H1 (cell line): ENCODE results near the gene IARS2. TPM values are rescaled to one million over a fixed set of nuclear protein-coding genes. Genes with fewer than 3 reads are reported as not detected.

Experiments
- CTCF ChIA-PET: fragments of 300-600 bp; sonication (Branson Sonifier 250); formaldehyde crosslinking; loops from one replicate; lab custom pipeline; 2021; ENCODE audit not compliant: partially characterized antibody; lab: Charles Lee
- POLR2A ChIA-PET: fragments of 300-600 bp; sonication (Branson Sonifier 250); formaldehyde crosslinking; loops from one replicate; lab custom pipeline; 2021; ENCODE audit warnings: inconsistent platforms; ENCODE audit not compliant: partially characterized antibody; lab: Charles Lee
- DNase-seq, 2 experiments: peaks; one replicate each; pipeline versions ENCODE4 v3.0.0 to v3.0.0-alpha.2; 2010 to 2022; ENCODE audit warnings: low spot score in 2 of 2, low read depth in 1 of 2, mixed read lengths in 1 of 2
- FAIRE-seq: peaks from 2 replicates; lab custom pipeline; 2011; peaks lifted over from hg19 to GRCh38; lab: Jason Lieb, UNC
- H2AFZ ChIP-seq: 2 replicates; pipeline ENCODE4 v1.8.1; 2012; ENCODE audit warnings: low read length, inconsistent platforms
- H2AK5ac ChIP-seq: 2 replicates; pipeline ENCODE4 v1.6.1; 2013; ENCODE audit warnings: low read depth, low read length
- H2BK120ac ChIP-seq: replicated peaks from 2 replicates; pipeline ENCODE3; 2013; ENCODE audit warnings: low read depth, low read length, inconsistent platforms
- H2BK12ac ChIP-seq: 2 replicates; pipeline ENCODE4 v1.6.1; 2013; ENCODE audit warnings: low read depth, low read length
- H2BK15ac ChIP-seq: 2 replicates; pipeline ENCODE4 v1.6.1; 2013; ENCODE audit warnings: low read length
- H2BK20ac ChIP-seq: 2 replicates; pipeline ENCODE4 v1.6.1; 2013; ENCODE audit warnings: low read length
- H2BK5ac ChIP-seq: 2 replicates; pipeline ENCODE4 v1.6.1; 2013; ENCODE audit warnings: low read depth, low read length
- H3K14ac ChIP-seq: 2 replicates; pipeline ENCODE4 v1.6.1; 2013; ENCODE audit warnings: inconsistent platforms; ENCODE audit not compliant: insufficient read length
- H3K18ac ChIP-seq: 2 replicates; pipeline ENCODE4 v1.6.1; 2013; ENCODE audit warnings: low read length; ENCODE audit errors: extremely low read depth
- H3K23ac ChIP-seq: 2 replicates; pipeline ENCODE4 v1.6.1; 2013; ENCODE audit warnings: inconsistent platforms; ENCODE audit not compliant: insufficient read length
- H3K23me2 ChIP-seq: 2 replicates; pipeline ENCODE4 v1.6.1; 2013; ENCODE audit warnings: low read depth, low read length
- H3K27ac ChIP-seq: 2 replicates; pipeline ENCODE4 v1.6.1; 2011; ENCODE audit warnings: low read depth, low read length, inconsistent platforms
- H3K27me3 ChIP-seq, 4 experiments: replicated peaks in 1 of 4; 1 replicate in 1 of 4; 2 replicates in 3 of 4; pipeline versions ENCODE4 v1.6.1 to v1.8.1; 2011 to 2013; ENCODE audit warnings: low read length in 3 of 4, mild to moderate bottlenecking in 3 of 4, inconsistent platforms in 2 of 4, mixed read lengths in 2 of 4, moderate library complexity in 1 of 4; ENCODE audit not compliant: control insufficient read depth in 3 of 4, insufficient read depth in 3 of 4; ENCODE audit errors: extremely low read depth in 1 of 4
- H3K36me3 ChIP-seq, 4 experiments: 2 replicates each; pipeline versions ENCODE4 v1.6.1 to v1.8.1; 2011 to 2013; ENCODE audit warnings: mild to moderate bottlenecking in 4 of 4, low read length in 3 of 4, moderate library complexity in 2 of 4, control low read depth in 1 of 4, inconsistent platforms in 1 of 4; ENCODE audit not compliant: insufficient read depth in 4 of 4, control insufficient read depth in 2 of 4
- H3K4ac ChIP-seq: replicated peaks from 2 replicates; pipeline ENCODE3; 2013; ENCODE audit warnings: low read length, low read depth, mixed read lengths, inconsistent platforms; ENCODE audit not compliant: insufficient read length
- H3K4me1 ChIP-seq, 4 experiments: replicated peaks in 1 of 4; 1 replicate in 1 of 4; 2 replicates in 3 of 4; pipeline versions ENCODE4 v1.6.1 to v1.8.1; 2011 to 2013; ENCODE audit warnings: low read length in 3 of 4, inconsistent platforms in 2 of 4, mixed read lengths in 1 of 4; ENCODE audit not compliant: insufficient read depth in 4 of 4, control insufficient read depth in 3 of 4
- H3K4me2 ChIP-seq, 2 experiments: 2 replicates each; pipeline versions ENCODE4 v1.6.1 to v1.8.1; 2011 to 2013; ENCODE audit warnings: low read depth in 2 of 2, low read length in 2 of 2, control low read depth in 1 of 2, inconsistent platforms in 1 of 2, mild to moderate bottlenecking in 1 of 2; ENCODE audit not compliant: insufficient read depth in 1 of 2
- H3K4me3 ChIP-seq, 4 experiments: fragments of 200-600, 300-600 bp in 1 of 4; sonication (generic), shearing (Covaris generic), sonication (Bioruptor Twin) in 1 of 4; 2 replicates each; pipeline versions ENCODE4 v1.5.1 to v1.8.1; 2011 to 2016; ENCODE audit warnings: low read length in 4 of 4, low read depth in 3 of 4, control low read depth in 2 of 4, inconsistent platforms in 2 of 4, mild to moderate bottlenecking in 2 of 4, mixed read lengths in 1 of 4, moderate library complexity in 1 of 4; ENCODE audit not compliant: insufficient read depth in 2 of 4; ENCODE audit errors: extremely low read depth in 1 of 4
- H3K56ac ChIP-seq: replicated peaks from 2 replicates; pipeline ENCODE3; 2013; ENCODE audit warnings: low read depth, mild to moderate bottlenecking, mixed read lengths, low read length, inconsistent platforms; ENCODE audit not compliant: insufficient read length
- H3K79me1 ChIP-seq: 2 replicates; pipeline ENCODE4 v1.6.1; 2013; ENCODE audit warnings: low read depth, low read length, control low read depth
- H3K79me2 ChIP-seq, 2 experiments: 2 replicates each; pipeline versions ENCODE4 v1.6.1 to v1.8.1; 2012 to 2013; ENCODE audit warnings: low read length in 2 of 2, mild to moderate bottlenecking in 2 of 2, inconsistent platforms in 1 of 2; ENCODE audit not compliant: insufficient read depth in 2 of 2, control insufficient read depth in 1 of 2
- H3K9ac ChIP-seq, 4 experiments: replicated peaks in 1 of 4; 1 replicate in 1 of 4; 2 replicates in 3 of 4; pipeline versions ENCODE4 v1.6.1 to v1.8.1; 2011 to 2013; ENCODE audit warnings: low read depth in 3 of 4, low read length in 3 of 4, control low read depth in 2 of 4, mild to moderate bottlenecking in 2 of 4, moderate library complexity in 2 of 4, inconsistent platforms in 1 of 4; ENCODE audit errors: extremely low read depth in 1 of 4
- H3K9me3 ChIP-seq, 2 experiments: 2 replicates each; pipeline versions ENCODE4 v1.6.1 to v1.8.1; 2012 to 2013; ENCODE audit warnings: mild to moderate bottlenecking in 2 of 2, moderate library complexity in 2 of 2, control low read depth in 1 of 2, inconsistent platforms in 1 of 2, low read depth in 1 of 2, low read length in 1 of 2, mixed read lengths in 1 of 2; ENCODE audit not compliant: insufficient read depth in 2 of 2
- H4K20me1 ChIP-seq, 2 experiments: replicated peaks in 1 of 2; 2 replicates each; pipeline versions ENCODE3 to v1.8.1; 2011 to 2013; ENCODE audit warnings: inconsistent platforms in 2 of 2, low read length in 2 of 2, mild to moderate bottlenecking in 1 of 2; ENCODE audit not compliant: insufficient read depth in 2 of 2, control insufficient read depth in 1 of 2
- H4K5ac ChIP-seq: 2 replicates; pipeline ENCODE4 v1.6.1; 2013; ENCODE audit warnings: low read length, low read depth, mixed read lengths, inconsistent platforms; ENCODE audit not compliant: insufficient read length
- H4K8ac ChIP-seq: 2 replicates; pipeline ENCODE4 v1.8.0; 2013; ENCODE audit warnings: mild to moderate bottlenecking, moderate library complexity, low read length, inconsistent platforms; ENCODE audit not compliant: insufficient read depth; ENCODE audit errors: extremely low read depth
- H4K91ac ChIP-seq: replicated peaks from 2 replicates; pipeline ENCODE3; 2013; ENCODE audit warnings: low read length, mixed read lengths, inconsistent platforms; ENCODE audit not compliant: insufficient read length
- BCL11A ChIP-seq, 2 experiments: IDR thresholded peaks; one replicate each; pipeline ENCODE4 v1.6.1; 2011; ENCODE audit warnings: low read depth in 2 of 2, low read length in 2 of 2, mild to moderate bottlenecking in 2 of 2
- CTBP2 ChIP-seq: IDR thresholded peaks from 2 replicates; pipeline ENCODE4 v1.7.0; 2011; ENCODE audit warnings: borderline replicate concordance, mild to moderate bottlenecking, moderate library complexity, mixed read lengths, low read length; ENCODE audit not compliant: insufficient read depth, insufficient read length
- EGR1 ChIP-seq: IDR thresholded peaks from 2 replicates; pipeline ENCODE4 v1.6.1; 2011; ENCODE audit warnings: low read depth, low read length, borderline replicate concordance
- KDM1A ChIP-seq: fragments of 200-600, 300-600 bp; sonication (generic); IDR thresholded peaks from 2 replicates; pipeline ENCODE4 v1.7.1; 2016; ENCODE audit warnings: mild to moderate bottlenecking, low read length, borderline replicate concordance
- KDM5A ChIP-seq: fragments of 200-600 bp; IDR thresholded peaks from 2 replicates; pipeline ENCODE4 v1.7.1; 2012; ENCODE audit warnings: mild to moderate bottlenecking, low read length, inconsistent platforms, mixed read lengths
- POU5F1 ChIP-seq: IDR thresholded peaks from 2 replicates; pipeline ENCODE4 v1.6.1; 2011; ENCODE audit warnings: low read depth, mild to moderate bottlenecking, low read length, moderate library complexity
- RAD21 ChIP-seq, 2 experiments: IDR thresholded peaks in 1 of 2; conservative IDR thresholded peaks in 1 of 2; 2 replicates each; pipeline ENCODE4 v1.6.1; 2011; ENCODE audit warnings: low read depth in 2 of 2, low read length in 2 of 2, improper control_type of control experiment in 1 of 2, inconsistent platforms in 1 of 2, mild to moderate bottlenecking in 1 of 2, moderate library complexity in 1 of 2
- RXRA ChIP-seq: IDR thresholded peaks from 2 replicates; pipeline ENCODE4 v1.6.1; 2011; ENCODE audit warnings: low read depth, mild to moderate bottlenecking, low read length, moderate library complexity; ENCODE audit not compliant: insufficient read depth
- SAP30 ChIP-seq: fragments of 300-600 bp; sonication (generic); IDR thresholded peaks from 2 replicates; pipeline ENCODE4 v1.7.1; 2012; ENCODE audit warnings: low read length, moderate library complexity, mild to moderate bottlenecking, inconsistent platforms; ENCODE audit not compliant: insufficient read depth, insufficient replicate concordance
- SRF ChIP-seq: IDR thresholded peaks from 2 replicates; pipeline ENCODE4 v1.6.1; 2011; ENCODE audit warnings: mild to moderate bottlenecking, low read depth, low read length, moderate library complexity
- SUZ12 ChIP-seq: fragments of 200-600 bp; sonication (generic); IDR thresholded peaks from 2 replicates; pipeline ENCODE4 v1.6.1; 2012; ENCODE audit warnings: mild to moderate bottlenecking, inconsistent platforms, low read length, moderate library complexity, mixed read lengths
- YY1 ChIP-seq: IDR thresholded peaks from 2 replicates; pipeline ENCODE4 v1.6.1; 2011; ENCODE audit warnings: low read depth, mild to moderate bottlenecking, low read length
- ZNF274 ChIP-seq: IDR thresholded peaks from 2 replicates; pipeline ENCODE4 v1.7.0; 2012; ENCODE audit warnings: low read length, borderline replicate concordance; ENCODE audit errors: extremely low read depth
- WGBS, 2 experiments: shearing (Covaris generic) in 1 of 2; methylation state at CpG; one replicate each; pipeline versions ENCODE4 v1.1.6 to v1.1.7; 2013 to 2015; ENCODE audit warnings: low lambda C conversion rate in 2 of 2, mixed read lengths in 2 of 2, inconsistent platforms in 1 of 2, low coverage in 1 of 2, missing lambda C conversion rate in 1 of 2; ENCODE audit not compliant: insufficient replicate concordance in 2 of 2, insufficient coverage in 1 of 2, insufficient read length in 1 of 2; ENCODE audit errors: extremely low coverage in 1 of 2, missing lambda C conversion rate in 1 of 2; 5-methylcytosine and 5-hydroxymethylcytosine counted together
- polyA plus RNA-seq, 7 experiments: library from polyadenylated mRNA; depleted of rRNA in 3 of 7; stranded (reverse) in 5 of 7; unstranded in 2 of 7; fragments of >200 nt in 5 of 7; fragments of 200-250 nt in 2 of 7; gene quantifications; 1 replicate in 5 of 7; 2 replicates in 1 of 7; 4 replicates in 1 of 7; pipeline versions ENCODE4 v1.2.1 to v1.2.3, GENCODE V29; 2011 to 2013; ENCODE audit warnings: missing spikeins in 2 of 7, mixed read lengths in 2 of 7
- total RNA-seq: library from RNA; stranded (reverse); fragmentation: NEBNext Ultra II Directional; extraction: Animal tissue kit (Norgen Biotek cat#: 25700); gene quantifications from 2 replicates; pipeline ENCODE4 v1.2.1, GENCODE V29; 2021

IARS2 gene
- total and polyA plus RNA-seq, 2 of the 8 experiments (the other 6 are each of a cell fraction or from before 2014, with no cell fraction given), result 15.0 to 69.8 TPM

DNA sequence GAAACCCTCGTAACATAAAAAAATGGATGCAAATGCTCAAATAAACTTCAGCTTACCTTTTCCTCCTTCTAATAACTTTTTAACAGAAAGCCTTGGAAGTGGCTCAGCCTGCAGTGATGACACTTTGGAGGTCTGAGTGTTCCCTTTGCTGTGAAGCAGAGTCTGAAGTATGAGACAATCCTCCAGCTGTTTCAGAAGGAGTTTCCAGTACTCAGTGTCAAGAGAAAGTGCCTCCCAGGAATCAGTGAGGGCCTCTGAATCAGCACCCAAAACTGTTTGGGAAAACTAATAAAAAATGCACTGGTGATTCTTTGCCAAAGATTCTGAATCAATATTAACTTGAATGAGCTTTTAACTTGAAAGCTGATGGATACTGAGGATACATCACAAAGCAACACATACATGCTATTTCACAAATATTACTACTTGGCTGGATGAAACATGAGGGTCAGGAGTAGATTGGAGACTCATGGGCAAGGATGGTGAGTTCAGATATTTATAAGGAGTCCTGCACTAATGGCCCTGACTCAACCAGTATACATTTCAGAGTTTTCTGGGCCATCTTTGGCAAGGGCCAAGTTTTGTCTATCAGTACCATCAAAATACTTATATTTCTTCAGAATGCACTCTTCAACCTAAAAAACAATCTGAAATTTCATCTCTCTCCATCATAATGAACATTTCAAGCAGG, 77.0 kb downstream of the IARS2 start:
- Histone ChIP-seq H3K56ac (no peak overlapping the region), H3K79me2 (no peaks in the 10 kb centered on the region), H2BK15ac (no peak overlapping the region), H3K27ac (no peak overlapping the region), H3K36me3 (peaks cover 2 to 50% (median 36%) of the 10 kb centered on the region in 4 experiments), H3K4me3 (no peak overlapping the region), H3K4ac (no peak overlapping the region), H3K14ac (no peak overlapping the region), H2AFZ (no peak overlapping the region), H3K4me2 (no peak overlapping the region), H3K4me1 (no peaks in the 10 kb centered on the region), H4K8ac (no peak overlapping the region), H4K20me1 (no peaks in the 10 kb centered on the region), H2BK20ac (no peak overlapping the region), H2BK12ac (no peak overlapping the region), H4K5ac (no peak overlapping the region), H3K9me3 (no peaks in the 10 kb centered on the region), H3K23ac (no peak overlapping the region), H3K18ac (no peak overlapping the region), H2AK5ac (no peak overlapping the region), H3K9ac (no peak overlapping the region), H2BK5ac (no peak overlapping the region), H4K91ac (no peak overlapping the region), H2BK120ac (no peak overlapping the region), H3K23me2 (no peaks in the 10 kb centered on the region; the same call in 1 of the 2 replicates), H3K79me1 (no peaks in the 10 kb centered on the region), H3K27me3 (no peaks in the 10 kb centered on the region)
- POLR2A ChIA-PET, result no interaction called here
- DNase-seq (no peak), FAIRE-seq (no peak)
- WGBS, 2 experiments, result 100% methylated on average over 1 of the region's 1 CpG; no CpG with 5 or more reads in 1 of the 2 experiments
- CTCF ChIA-PET, result no interaction called here
- TF ChIP-seq SUZ12 (no peak), RXRA (no peak), ZNF274 (no peak), CTBP2 (no peak), EGR1 (no peak), KDM1A (no peak), KDM5A (no peak), RAD21 (IDR thresholded peaks at IDR 0.05 in 1 of 2, conservative IDR thresholded peaks at IDR 0.05 in 1 of 2; ENCODE audit: low read depth in 2 of 2, low read length in 2 of 2) (no peak), SRF (no peak), BCL11A (IDR thresholded peaks at IDR 0.05; ENCODE audit: low read depth in 2 of 2, low read length in 2 of 2) (no peak), YY1 (no peak), SAP30 (no peak), POU5F1 (no peak)
